Stimulated activated CD8-positive, alpha-beta memory T cell treated with anti-CD3 and anti-CD28 coated beads, Interleukin-7, amount 100 ng/mL, for 48 hours (primary cell): ENCODE data around the gene TOMM6.
"Not testable (repeated sequence)": the region's sequence is repeated elsewhere in the genome, so short reads cannot be mapped to it uniquely, and the experiment has no call there.

ENCODE experiments used
- DNase-seq, 2 donors: peaks; one replicate each; pipeline ENCODE4 v3.0.0-alpha.2; 2020; ENCODE audit warnings: low read depth in 1 of 2; ENCODE audit errors: extremely low read depth in 1 of 2

The TOMM6 gene

GRCh38 chr6:41759905-41760579, 27.5 kb upstream of the TOMM6 start:
- no peak for DNase-seq

- DNase-seq, result no peak
Observed at GRCh38 chr6:41763470-41763869, 24.0 kb upstream of the TOMM6 start.

- not testable (repeated sequence) for DNase-seq
Observed at GRCh38 chr6:41766043-41766664, 21.3 kb upstream of the TOMM6 start.

GRCh38 chr6:41767112-41767833, 20.2 kb upstream of the TOMM6 start:
- no peak for DNase-seq

- DNase-seq, result no peak
Observed at GRCh38 chr6:41768545-41769308, 18.8 kb upstream of the TOMM6 start.

DNA sequence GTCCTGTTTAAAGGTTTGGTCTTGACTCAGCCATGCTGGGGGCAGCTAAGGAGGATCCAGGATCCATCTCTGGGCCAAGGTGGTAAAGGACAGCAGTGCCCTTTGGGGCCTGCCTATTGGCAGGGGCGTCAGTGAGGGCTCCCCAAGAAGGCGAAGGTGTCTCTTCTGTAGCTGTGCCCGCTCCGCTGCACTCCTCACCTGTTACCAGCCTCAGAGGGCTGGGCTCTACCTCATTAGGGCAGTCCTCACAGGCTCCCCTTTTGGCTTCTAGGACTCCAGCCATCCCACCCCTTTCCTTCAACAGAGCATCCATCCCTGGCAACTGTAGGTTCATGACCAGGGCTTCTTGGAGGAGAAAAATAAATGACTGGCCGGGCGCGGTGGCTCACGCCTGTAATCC, 18.1 kb upstream of the TOMM6 start:
- DNase-seq, result no peak

DNA sequence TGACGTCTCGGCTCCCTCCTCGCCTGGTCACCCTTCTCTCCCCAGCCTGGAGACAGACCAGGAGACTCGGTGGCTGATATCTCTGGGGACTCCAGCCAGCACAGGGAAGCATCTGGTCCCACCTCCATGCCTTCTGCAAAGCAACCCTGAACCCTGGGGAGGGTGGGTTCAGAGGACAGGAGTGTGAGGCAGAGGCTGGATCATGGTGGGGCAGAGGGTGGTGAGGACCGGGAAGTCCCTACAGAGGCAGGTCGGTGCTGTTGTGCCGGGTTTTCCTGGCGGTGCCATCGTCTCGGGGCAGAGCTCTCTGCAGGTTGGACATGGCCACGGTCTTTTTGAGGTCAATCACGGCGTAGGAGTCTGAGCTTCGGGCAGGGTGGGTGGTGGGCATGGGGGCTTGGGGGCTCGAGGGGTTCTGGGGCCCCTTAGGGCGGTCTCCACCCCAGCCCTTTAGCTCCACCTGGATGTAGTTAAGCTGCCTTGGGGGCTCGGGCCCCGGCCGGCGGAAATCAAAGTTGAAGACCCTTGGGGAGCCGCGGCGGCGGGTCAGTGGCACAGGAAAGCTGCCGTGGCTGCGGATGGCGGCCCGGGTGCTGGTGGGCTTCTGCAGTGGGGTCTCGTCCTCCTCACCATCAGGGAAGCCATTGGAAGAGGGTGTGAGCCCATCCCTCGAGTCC, 17.0 kb upstream of the TOMM6 start:
- DNase-seq, result no peak

DNA sequence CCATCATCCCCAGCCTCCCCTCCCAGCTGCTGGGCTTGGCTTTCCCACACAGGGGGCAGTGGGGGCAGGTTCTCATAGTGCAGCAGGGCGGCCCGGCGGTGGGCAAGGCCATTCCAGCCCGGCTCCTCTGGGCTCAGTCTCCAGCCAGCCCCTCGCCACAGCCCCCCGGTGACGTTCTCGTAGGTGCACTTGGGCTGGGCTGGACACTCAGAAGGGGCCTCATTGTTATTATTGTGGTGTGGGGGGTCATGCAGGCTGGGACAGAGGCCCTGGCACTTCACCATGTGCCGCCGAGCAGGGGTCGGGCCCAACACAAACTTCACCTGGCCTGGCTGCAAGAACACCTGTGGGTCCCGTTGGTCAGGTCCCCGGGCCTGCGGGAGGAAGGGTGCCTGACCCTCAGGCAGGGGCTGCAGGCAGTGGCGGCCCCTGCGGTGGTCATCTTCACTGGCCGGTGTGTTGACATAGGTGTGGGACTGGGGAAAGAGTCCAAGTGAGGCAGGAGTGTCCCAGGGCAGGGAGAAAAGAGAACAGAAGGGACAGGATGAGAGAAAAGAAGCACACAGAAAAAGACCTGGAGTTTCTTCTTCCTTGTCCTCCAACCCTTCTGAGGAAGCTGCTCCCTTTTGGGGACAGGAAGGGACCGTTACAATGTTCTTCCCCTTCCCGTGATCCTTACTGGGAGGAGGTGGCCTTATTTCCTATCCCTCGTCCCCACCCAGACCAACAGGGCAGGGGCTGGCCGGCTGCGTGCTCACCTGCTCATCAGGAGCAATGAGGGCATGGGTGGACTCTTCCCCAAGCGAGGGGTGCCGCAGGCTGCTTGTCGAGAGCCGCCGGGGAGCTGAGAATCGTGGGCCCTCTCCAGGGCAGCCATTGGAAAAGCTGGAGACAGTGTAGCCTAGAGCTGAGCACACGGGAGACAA, 16.2 kb upstream of the TOMM6 start:
- no peak for DNase-seq

DNA sequence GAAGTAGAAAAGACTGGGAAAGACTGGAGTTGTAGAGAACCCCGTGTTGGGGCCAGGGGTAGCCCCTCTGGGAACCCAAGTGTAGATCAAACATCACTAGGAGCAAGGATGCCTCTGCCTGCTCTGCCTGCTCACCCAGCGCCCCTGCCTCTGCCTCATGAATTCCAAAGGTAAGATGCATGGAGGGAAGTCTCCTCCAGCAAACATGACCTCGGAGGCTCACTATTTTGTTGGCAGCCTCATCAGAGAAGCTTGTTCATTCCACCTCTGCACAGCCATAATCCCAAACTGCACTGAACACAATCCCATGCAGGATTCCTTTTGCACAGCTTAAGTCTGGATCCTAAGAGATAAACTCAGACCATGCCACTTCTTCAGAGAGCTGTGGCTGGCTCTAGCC, 12.7 kb upstream of the TOMM6 start:
- DNase-seq, result no peak

DNA sequence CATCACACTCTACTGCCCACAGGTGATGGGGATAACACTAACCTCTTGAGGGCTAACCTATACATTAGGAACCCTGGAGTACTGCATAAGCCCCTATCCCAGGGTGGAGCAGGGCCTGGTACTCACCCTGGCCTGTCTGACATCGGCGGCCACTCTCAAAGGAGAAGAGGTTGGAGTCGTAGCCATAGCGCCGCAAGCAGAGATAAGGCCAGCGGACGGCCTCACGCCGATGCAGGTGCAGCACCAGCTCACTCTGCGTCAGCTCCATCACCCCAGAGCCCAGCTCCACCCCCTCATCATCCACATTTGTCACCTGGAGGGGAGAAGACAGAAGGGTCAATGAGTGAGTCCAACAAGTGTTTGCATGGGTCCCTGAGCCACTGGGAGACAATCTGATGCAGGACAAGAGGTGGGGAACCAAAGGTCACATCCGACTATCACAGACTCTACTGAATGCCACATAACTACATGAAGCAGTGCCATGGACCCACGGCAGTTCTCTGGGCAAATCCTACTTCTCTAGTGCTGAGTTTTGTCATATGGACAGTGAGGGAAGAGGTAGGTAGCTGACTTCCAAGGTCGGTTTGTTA, 12.1 kb upstream of the TOMM6 start:
- no peak for DNase-seq

GRCh38 chr6:41777551-41778285, 9.8 kb upstream of the TOMM6 start:
- DNase-seq, result no peak

GRCh38 chr6:41778895-41779294, 8.6 kb upstream of the TOMM6 start:
- no peak for DNase-seq

GRCh38 chr6:41779336-41779735, 8.2 kb upstream of the TOMM6 start:
- no peak for DNase-seq

- DNase-seq, result peak; percentile 97 to 98
Observed at GRCh38 chr6:41779788-41780550, 7.5 kb upstream of the TOMM6 start, which contains the start of gene FRS3. Gene FRS3, minus strand, starts transcription at chr6:41779900. Its CDS starts 2,913 bp downstream, at chr6:41776987.

DNA sequence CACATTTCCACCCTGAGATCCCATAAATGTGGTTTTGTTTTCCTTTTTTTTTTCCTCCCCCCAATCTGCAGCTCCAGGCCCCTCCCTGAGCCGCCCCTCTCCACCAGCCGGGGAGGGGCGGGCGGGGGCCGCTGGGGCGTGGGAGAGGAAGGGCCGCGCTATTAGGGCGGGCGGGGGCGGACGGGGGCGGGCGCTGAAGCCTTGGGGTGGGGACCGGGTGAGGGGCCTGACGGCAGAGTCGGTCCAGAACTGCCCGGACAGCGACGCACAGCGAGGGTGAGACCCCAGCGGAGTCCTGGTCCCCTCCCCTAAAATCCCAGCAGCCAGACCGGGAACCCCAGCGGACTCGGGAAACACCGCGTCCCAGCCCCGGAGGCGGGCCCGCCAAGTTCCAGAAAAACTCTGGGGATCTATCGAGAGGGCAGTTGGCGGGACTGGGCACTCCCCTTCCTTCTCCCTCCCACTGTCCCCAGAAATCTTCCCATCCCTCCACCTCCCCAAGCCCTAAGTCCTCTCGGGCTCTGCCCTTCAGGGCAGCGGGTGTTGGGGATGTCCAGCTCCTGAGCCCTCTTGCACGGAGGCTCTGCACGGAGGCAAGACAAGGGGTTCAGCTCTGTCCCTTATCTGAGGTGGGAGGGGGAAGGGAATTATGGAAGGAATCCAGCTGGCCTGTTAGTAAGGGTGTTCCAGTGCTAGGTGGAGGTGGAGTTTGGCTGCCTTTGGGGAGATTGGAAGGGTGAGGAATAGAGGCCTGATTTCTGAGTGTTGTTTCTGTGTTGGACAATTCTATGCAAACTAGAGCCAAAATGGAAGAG, 6.7 kb upstream of the TOMM6 start, which contains the start of gene PRICKLE4:
TSS of gene PRICKLE4 (plus strand) at position 232 of the 815 bp plus-strand sequence. CDS start 2,692 bp downstream, outside the sequence.
- DNase-seq, result no peak

DNA sequence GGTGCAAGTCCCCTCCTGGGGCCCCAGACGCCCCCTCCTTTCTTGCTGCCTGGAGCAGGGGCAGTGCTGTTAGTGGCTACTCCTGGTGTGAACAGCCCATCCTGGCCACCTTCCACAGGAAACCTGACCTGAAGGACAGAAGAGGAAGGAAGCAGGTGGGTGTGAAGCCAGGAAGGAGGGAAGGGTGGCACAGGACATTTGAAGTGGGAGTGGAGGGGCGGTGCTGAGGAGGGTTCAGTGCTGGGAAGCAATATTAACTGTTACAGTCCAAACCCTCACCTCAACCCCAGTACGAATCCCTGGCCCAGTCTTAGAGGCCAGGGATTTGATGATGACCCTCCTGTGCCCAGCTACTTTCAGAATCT, 6.1 kb upstream of the TOMM6 start:
- DNase-seq, result no peak
